Hepatocyte (in vitro differentiated cells): ENCODE measurements around the gene SH3GL2. TPM values are rescaled to one million over a fixed set of nuclear protein-coding genes. Genes with fewer than 3 reads are reported as not detected.

ENCODE experiments used
- DNase-seq: peaks from one replicate; pipeline ENCODE4 v3.0.0-alpha.2; 2016; ENCODE audit warnings: low spot score
- H2AFZ ChIP-seq: fragments of 200-600 bp; sonication (generic); 2 replicates; pipeline ENCODE4 v1.6.0; 2016; ENCODE audit warnings: antibody characterized with exemption, mild to moderate bottlenecking
- H3K27ac ChIP-seq: fragments of 200-600 bp; sonication (generic); 2 replicates; pipeline ENCODE4 v1.5.1; 2016; ENCODE audit warnings: mild to moderate bottlenecking
- H3K27me3 ChIP-seq: fragments of 200-600 bp; sonication (generic); 2 replicates; pipeline ENCODE4 v1.6.1; 2016
- H3K36me3 ChIP-seq: fragments of 200-600 bp; sonication (generic); replicated peaks from 2 replicates; pipeline ENCODE4 v1.5.1; 2016; ENCODE audit warnings: low read depth; ENCODE audit not compliant: insufficient read depth
- H3K4me1 ChIP-seq: fragments of 200-600 bp; sonication (generic); 2 replicates; pipeline ENCODE4 v1.5.1; 2016; ENCODE audit warnings: mild to moderate bottlenecking, moderate library complexity; ENCODE audit not compliant: insufficient read depth
- H3K4me2 ChIP-seq: fragments of 200-600 bp; sonication (generic); 2 replicates; pipeline ENCODE4 v1.6.0; 2016
- H3K4me3 ChIP-seq: fragments of 200-600 bp; sonication (generic); 2 replicates; pipeline ENCODE4 v1.5.1; 2016; ENCODE audit warnings: mild to moderate bottlenecking
- H3K79me2 ChIP-seq: fragments of 200-600 bp; sonication (generic); 2 replicates; pipeline ENCODE4 v1.6.0; 2017; ENCODE audit warnings: mild to moderate bottlenecking
- H3K9me2 ChIP-seq: fragments of 200-600 bp; sonication (generic); replicated peaks from 2 replicates; pipeline ENCODE4 v1.6.0; 2017; ENCODE audit warnings: mild to moderate bottlenecking; ENCODE audit not compliant: insufficient read depth
- H3K9me3 ChIP-seq: fragments of 200-600 bp; sonication (generic); 2 replicates; pipeline ENCODE4 v1.5.1; 2016; ENCODE audit warnings: low read depth, mild to moderate bottlenecking
- H4K20me1 ChIP-seq: fragments of 200-600 bp; sonication (generic); 2 replicates; pipeline ENCODE4 v1.6.0; 2016; ENCODE audit warnings: mild to moderate bottlenecking; ENCODE audit not compliant: insufficient read depth, poor library complexity, severe bottlenecking
- EZH2 ChIP-seq: fragments of 200-600 bp; sonication (generic); IDR thresholded peaks from 2 replicates; pipeline ENCODE4 v1.6.1; 2016; ENCODE audit warnings: antibody characterized with exemption, mild to moderate bottlenecking, borderline replicate concordance
- EZH2phosphoT487 ChIP-seq: fragments of 200-600 bp; sonication (generic); IDR thresholded peaks from one replicate; pipeline ENCODE4 v1.6.1; 2018; ENCODE audit warnings: antibody characterized with exemption, mild to moderate bottlenecking, low read depth, moderate library complexity; ENCODE audit not compliant: unreplicated experiment, severe bottlenecking
- WGBS: methylation state at CpG from one replicate; pipeline ENCODE4 v1.1.6; 2016; ENCODE audit warnings: low lambda C conversion rate; ENCODE audit errors: missing lambda C conversion rate; 5-methylcytosine and 5-hydroxymethylcytosine counted together
- polyA plus RNA-seq: library from polyadenylated mRNA; unstranded; fragments of >200 nt; fragmentation: Nextera tagmentation; extraction: Ambion mirVana; gene quantifications from 2 replicates; pipeline ENCODE4 v1.2.1, GENCODE V29; 2016
- total RNA-seq: library from RNA; depleted of rRNA; stranded (reverse); fragments of >200 nt; gene quantifications from 2 replicates; pipeline ENCODE4 v1.2.3, GENCODE V29; 2014
- TF ChIP-seq, protein P1 (sequence below): fragments of 200-600 bp; sonication (generic); IDR thresholded peaks from 2 replicates; pipeline ENCODE4 v1.5.1; 2016; ENCODE audit warnings: antibody characterized with exemption, mild to moderate bottlenecking; ENCODE audit not compliant: poor library complexity

The SH3GL2 gene
- total and polyA plus RNA-seq, 2 experiments from 2014 or later = 2.8 to 5.8 TPM

DNA sequence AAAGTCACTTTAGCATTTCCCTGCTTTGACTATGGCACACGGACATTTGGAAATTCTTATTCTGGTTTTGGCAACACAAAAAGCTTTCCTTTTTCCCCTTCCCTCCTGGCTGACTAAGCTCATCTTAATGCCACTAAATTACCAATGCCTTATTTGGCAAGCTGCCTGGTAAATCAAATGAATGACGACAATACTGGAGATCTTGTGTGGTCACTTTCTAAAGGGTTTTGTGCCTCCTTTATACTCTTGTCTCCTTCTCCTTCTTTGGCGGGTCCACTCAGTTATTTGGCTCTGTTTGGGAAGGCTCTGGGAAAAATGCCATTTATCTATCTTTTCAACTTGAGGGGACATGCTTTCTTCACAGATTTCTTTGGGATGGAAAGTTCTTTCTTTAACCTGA, 34.9 kb downstream of the SH3GL2 start:
- no peaks in the 10 kb centered on the region for H3K4me1 ChIP-seq
- H3K27me3 ChIP-seq = no peaks in the 10 kb centered on the region
- no peaks in the 10 kb centered on the region for H3K9me3 ChIP-seq
- H3K9me2 ChIP-seq = no peaks in the 10 kb centered on the region
- H4K20me1 ChIP-seq = no peaks in the 10 kb centered on the region
- H3K27ac ChIP-seq = no peak overlapping the region
- H2AFZ ChIP-seq = no peak overlapping the region
- no peak overlapping the region for H3K4me3 ChIP-seq
- no peak for TF ChIP-seq EZH2phosphoT487
- TF ChIP-seq EZH2 = no peak
- TF ChIP-seq, protein P1, sequence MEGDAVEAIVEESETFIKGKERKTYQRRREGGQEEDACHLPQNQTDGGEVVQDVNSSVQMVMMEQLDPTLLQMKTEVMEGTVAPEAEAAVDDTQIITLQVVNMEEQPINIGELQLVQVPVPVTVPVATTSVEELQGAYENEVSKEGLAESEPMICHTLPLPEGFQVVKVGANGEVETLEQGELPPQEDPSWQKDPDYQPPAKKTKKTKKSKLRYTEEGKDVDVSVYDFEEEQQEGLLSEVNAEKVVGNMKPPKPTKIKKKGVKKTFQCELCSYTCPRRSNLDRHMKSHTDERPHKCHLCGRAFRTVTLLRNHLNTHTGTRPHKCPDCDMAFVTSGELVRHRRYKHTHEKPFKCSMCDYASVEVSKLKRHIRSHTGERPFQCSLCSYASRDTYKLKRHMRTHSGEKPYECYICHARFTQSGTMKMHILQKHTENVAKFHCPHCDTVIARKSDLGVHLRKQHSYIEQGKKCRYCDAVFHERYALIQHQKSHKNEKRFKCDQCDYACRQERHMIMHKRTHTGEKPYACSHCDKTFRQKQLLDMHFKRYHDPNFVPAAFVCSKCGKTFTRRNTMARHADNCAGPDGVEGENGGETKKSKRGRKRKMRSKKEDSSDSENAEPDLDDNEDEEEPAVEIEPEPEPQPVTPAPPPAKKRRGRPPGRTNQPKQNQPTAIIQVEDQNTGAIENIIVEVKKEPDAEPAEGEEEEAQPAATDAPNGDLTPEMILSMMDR = no peak
- no peak overlapping the region for H3K4me2 ChIP-seq
- H3K79me2 ChIP-seq = no peaks in the 10 kb centered on the region
- no peaks in the 10 kb centered on the region for H3K36me3 ChIP-seq
- WGBS = 70% methylated on average over 3 of the region's 3 CpGs
- no peak for DNase-seq

DNA sequence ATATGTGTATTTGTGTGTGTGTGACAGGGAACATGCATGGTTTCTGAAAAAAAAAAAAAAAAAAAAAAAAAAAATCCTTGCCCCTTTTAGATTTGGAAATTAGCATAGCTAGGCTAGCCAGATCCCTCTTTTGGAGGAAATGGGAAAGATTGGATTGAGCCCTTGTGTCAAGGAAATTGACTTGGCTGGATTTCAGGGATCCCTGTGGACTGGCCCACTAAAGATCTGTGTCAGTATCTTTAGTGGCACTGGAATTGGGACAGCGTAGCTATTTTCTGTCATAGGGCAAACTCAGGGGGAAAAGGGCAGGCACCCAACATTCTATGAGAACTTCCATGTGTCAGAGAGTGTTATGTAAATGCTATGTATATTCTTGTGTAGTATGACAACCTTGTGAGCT, 35.4 kb downstream of the SH3GL2 start:
- Histone ChIP-seq H3K79me2 (no peaks in the 10 kb centered on the region), H4K20me1 (no peaks in the 10 kb centered on the region), H3K9me3 (no peaks in the 10 kb centered on the region), H2AFZ (no peak overlapping the region), H3K4me2 (no peak overlapping the region), H3K4me3 (no peak overlapping the region), H3K4me1 (no peaks in the 10 kb centered on the region), H3K9me2 (no peaks in the 10 kb centered on the region), H3K36me3 (no peaks in the 10 kb centered on the region), H3K27ac (no peak overlapping the region), H3K27me3 (no peaks in the 10 kb centered on the region)
- TF ChIP-seq, protein P1 = no peak
- TF ChIP-seq EZH2phosphoT487 = no peak
- TF ChIP-seq EZH2 = no peak
- DNase-seq = no peak
- WGBS = 88% methylated on average over 1 of the region's 1 CpG

DNA sequence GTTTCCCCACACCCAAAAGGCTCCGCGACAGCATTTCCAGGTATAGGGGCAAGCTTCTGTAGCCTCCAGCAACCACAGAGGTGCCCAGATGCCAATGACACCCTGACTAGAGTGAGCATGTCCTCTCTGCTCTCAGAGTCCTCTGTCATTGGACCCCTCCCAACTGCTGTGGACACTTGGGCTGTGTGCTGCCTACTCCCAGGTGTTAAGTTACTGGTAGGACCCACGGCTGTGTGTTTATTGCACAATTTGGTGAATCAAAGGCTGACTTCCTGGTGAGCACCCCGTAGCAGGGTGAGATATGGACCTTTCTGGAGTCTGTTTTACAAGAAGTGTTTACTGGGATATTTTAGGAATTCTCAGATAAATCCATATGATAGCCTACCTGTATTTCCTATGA, 36.0 kb downstream of the SH3GL2 start:
- TF ChIP-seq EZH2 (no peak), EZH2phosphoT487 (no peak)
- TF ChIP-seq, protein P1 = no peak
- Histone ChIP-seq H2AFZ (no peak overlapping the region), H3K4me3 (no peak overlapping the region), H3K79me2 (no peaks in the 10 kb centered on the region), H3K27me3 (no peaks in the 10 kb centered on the region), H3K4me2 (no peak overlapping the region), H3K36me3 (no peaks in the 10 kb centered on the region), H3K9me2 (no peaks in the 10 kb centered on the region), H3K27ac (no peak overlapping the region), H4K20me1 (no peaks in the 10 kb centered on the region), H3K9me3 (no peaks in the 10 kb centered on the region), H3K4me1 (no peaks in the 10 kb centered on the region)
- no peak for DNase-seq
- 57% methylated on average over 4 of the region's 4 CpGs for WGBS

DNA sequence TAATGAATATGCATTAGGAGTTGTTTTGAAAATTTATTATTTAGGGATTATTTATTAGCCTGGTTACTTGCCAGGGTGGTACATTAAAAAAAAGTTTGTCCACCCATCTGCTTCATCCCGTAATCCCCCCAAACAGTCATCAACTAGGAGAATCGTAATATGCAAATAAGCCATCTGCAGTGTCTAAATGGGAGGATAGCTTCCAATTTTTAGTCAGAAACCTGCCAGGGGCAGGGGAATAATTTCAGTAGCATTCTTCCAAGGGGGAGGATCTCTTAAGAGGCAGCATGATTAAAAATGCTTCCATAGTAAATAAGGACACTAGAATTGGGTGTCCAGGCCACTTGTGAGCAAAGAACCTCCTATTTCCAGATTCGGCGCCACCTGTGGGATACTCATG, 43.3 kb downstream of the SH3GL2 start:
- no peaks in the 10 kb centered on the region for H4K20me1 ChIP-seq
- H3K9me2 ChIP-seq = no peaks in the 10 kb centered on the region
- 88% methylated on average over 4 of the region's 4 CpGs for WGBS
- no peak overlapping the region for H2AFZ ChIP-seq
- no peak overlapping the region for H3K4me3 ChIP-seq
- H3K4me1 ChIP-seq = no peaks in the 10 kb centered on the region
- H3K27me3 ChIP-seq = peaks cover 10% of the 10 kb centered on the region
- no peak for DNase-seq
- no peaks in the 10 kb centered on the region for H3K36me3 ChIP-seq
- no peak overlapping the region for H3K4me2 ChIP-seq
- no peaks in the 10 kb centered on the region for H3K9me3 ChIP-seq
- no peak overlapping the region for H3K27ac ChIP-seq
- no peaks in the 10 kb centered on the region for H3K79me2 ChIP-seq
- TF ChIP-seq EZH2phosphoT487 (no peak), EZH2 (no peak)
- TF ChIP-seq, protein P1 = no peak
